Gastroesophageal sphincter (tissue), 4 donors: ENCODE results near the gene FCMR. TPM values are rescaled to one million over a fixed set of nuclear protein-coding genes. Genes with fewer than 3 reads are reported as not detected.

Experiments
- ATAC-seq: fragments of 150-250 bp; one replicate; pipeline ENCODE4 v1.9.1; 2016; ENCODE audit warnings: mild to moderate bottlenecking, moderate library complexity
- H3K27ac ChIP-seq, 4 donors: fragments of 200-600 bp; sonication (generic) in 3 of 4; 1 replicate in 3 of 4; 2 replicates in 1 of 4; pipeline ENCODE4 v1.5.1; 2016 to 2019
- H3K27me3 ChIP-seq: fragments of 200-600 bp; sonication (generic); one replicate; pipeline ENCODE4 v1.5.1; 2019
- H3K36me3 ChIP-seq, 2 donors: fragments of 200-600 bp; sonication (generic); one replicate each; pipeline ENCODE4 v1.5.1; 2019; ENCODE audit warnings: control low read depth in 1 of 2
- H3K4me1 ChIP-seq, 3 donors: fragments of 200-600 bp; sonication (generic); 1 replicate in 2 of 3; 2 replicates in 1 of 3; pipeline ENCODE4 v1.5.1; 2016 to 2019; ENCODE audit warnings: control low read depth in 2 of 3
- H3K4me3 ChIP-seq, 2 donors: fragments of 200-600 bp; sonication (generic); one replicate each; pipeline ENCODE4 v1.5.1; 2019; ENCODE audit warnings: mild to moderate bottlenecking in 1 of 2, moderate library complexity in 1 of 2
- H3K9me3 ChIP-seq, 3 donors: fragments of 200-600 bp; sonication (generic); one replicate each; pipeline ENCODE4 v1.5.1; 2017 to 2019; ENCODE audit warnings: control low read depth in 2 of 3
- CTCF ChIP-seq, 4 experiments: fragments of 200-600 bp in 2 of 4; fragments of 450-650 bp in 2 of 4; sonication (generic) in 1 of 4; IDR thresholded peaks; one replicate each; pipeline ENCODE4 v1.5.1; 2017 to 2019; ENCODE audit warnings: antibody characterized with exemption in 4 of 4, mild to moderate bottlenecking in 2 of 4, moderate library complexity in 2 of 4
- EP300 ChIP-seq: sonication (generic); formaldehyde crosslinking; IDR thresholded peaks from one replicate; pipeline ENCODE4 v1.6.1; 2017; ENCODE audit warnings: antibody characterized with exemption, mild to moderate bottlenecking
- POLR2A ChIP-seq, 2 donors: fragments of 450-650 bp; IDR thresholded peaks; one replicate each; pipeline ENCODE4 v1.6.1; 2017; ENCODE audit warnings: antibody characterized with exemption in 2 of 2, mild to moderate bottlenecking in 2 of 2, moderate library complexity in 1 of 2
- POLR2AphosphoS5 ChIP-seq: sonication (generic); formaldehyde crosslinking; IDR thresholded peaks from one replicate; pipeline ENCODE4 v1.6.1; 2017; ENCODE audit warnings: antibody characterized with exemption
- WGBS, 2 donors: methylation state at CpG; one replicate each; pipeline ENCODE4 v1.1.5; 2018; ENCODE audit warnings: low coverage in 1 of 2; 5-methylcytosine and 5-hydroxymethylcytosine counted together
- total RNA-seq, 4 donors: library from RNA; depleted of rRNA; stranded (reverse); fragments of >200 nt; gene quantifications; one replicate each; pipeline ENCODE4 v1.1.0, GENCODE V29; 2016

Gene FCMR
- total RNA-seq, 4 donors from 2014 or later, result 1.0 to 4.1 (median 1.6) TPM; not detected in 1

DNA sequence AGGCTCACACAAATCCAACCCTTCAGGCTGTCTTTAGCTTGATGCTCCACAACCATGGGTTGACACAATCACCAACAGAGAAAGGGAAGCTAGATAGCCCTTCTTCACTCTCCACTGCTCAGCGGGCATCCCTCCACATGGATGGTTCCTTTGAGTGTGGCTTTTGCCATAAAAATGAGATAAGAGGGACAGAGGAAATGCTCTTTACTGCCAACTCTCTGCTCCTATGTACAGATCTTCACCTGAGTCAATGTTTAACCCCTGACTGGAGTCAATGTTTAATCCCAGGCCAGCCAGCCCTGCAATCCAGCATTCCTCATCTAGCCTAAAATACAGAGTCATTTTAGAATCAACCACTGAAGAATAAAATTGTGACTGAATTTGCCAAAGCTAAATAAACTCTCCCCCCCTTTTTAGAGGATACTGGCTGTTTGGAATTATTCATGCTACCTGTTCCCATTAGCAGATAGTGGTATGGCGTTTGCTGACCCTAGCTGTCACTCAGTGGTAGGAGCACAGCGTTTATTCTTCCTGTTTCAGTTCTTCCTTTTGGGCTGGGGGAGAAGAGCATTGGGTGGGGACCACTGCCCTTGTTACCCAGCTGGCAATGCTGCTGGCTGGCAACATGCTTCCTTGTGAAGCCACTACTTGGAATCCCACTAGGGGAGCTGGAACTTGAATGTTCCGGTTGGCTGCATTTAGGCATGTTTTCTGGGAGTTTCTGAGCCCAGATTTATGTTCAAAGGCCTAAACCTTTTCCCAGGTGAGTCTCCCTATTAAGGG is 29.8 kb upstream of the FCMR start:
- no peak for TF ChIP-seq POLR2AphosphoS5
- no peak for TF ChIP-seq POLR2A (IDR thresholded peaks at IDR 0.05)
- no peak for TF ChIP-seq EP300
- TF ChIP-seq CTCF (IDR thresholded peaks at IDR 0.05), result no peak
- no peak for ATAC-seq
- Histone ChIP-seq H3K9me3 (peaks cover 0 to 11% (median 0%) of the 10 kb centered on the region in 3 donors), H3K4me3 (no peak overlapping the region), H3K27me3 (peaks cover 14% of the 10 kb centered on the region), H3K27ac (no peak overlapping the region), H3K4me1 (no peaks in the 10 kb centered on the region), H3K36me3 (no peaks in the 10 kb centered on the region)
- WGBS, 2 donors, result 60 to 80% methylated on average over 1 to 3 of the region's 4 CpGs

DNA sequence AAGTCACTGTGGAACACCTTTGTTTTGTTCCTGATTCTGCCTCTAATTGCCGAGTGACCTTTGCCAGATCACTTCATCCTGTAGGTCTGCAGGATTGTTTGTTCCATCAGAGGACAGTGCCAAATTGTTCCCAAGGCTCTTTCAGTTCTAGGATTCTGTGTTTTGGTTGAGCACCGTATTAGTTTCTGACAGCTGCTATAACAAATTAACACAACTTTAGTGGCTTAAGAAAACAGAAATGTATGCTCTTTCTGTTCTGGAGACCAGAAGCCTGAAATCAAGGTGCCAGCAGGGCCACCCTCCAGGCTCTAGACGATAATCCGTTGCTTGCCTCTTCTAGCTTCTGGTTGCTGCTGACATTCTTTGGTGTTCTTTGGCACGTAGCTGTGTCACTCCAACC is 27.9 kb upstream of the FCMR start:
- no peak for ATAC-seq
- TF ChIP-seq EP300 (no peak), POLR2A (IDR thresholded peaks at IDR 0.05) (no peak), POLR2AphosphoS5 (no peak), CTCF (IDR thresholded peaks at IDR 0.05) (no peak)
- 83 to 90% methylated on average over 3 to 5 of the region's 5 CpGs for WGBS, 2 donors

DNA sequence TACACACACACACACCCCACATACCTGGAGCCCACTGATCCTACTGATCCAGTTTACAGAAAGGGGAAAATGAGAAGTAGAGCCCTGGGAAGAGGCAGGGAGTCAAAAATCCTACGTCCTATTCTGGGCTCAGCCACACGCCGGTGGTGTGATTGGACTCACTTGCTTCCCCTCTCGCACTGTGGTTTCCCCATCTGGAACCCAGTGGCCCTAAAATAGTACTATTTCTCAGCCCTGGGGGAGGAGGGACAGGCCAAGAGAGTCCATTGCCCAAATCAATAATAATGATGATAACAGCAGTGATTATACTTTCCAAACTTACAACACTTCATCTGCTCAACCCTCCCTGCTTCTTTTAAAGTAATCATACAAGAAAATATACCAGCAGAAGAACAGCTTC is 27.5 kb upstream of the FCMR start:
- TF ChIP-seq POLR2AphosphoS5, result no peak
- no peak for TF ChIP-seq POLR2A (IDR thresholded peaks at IDR 0.05)
- no peak for TF ChIP-seq CTCF (IDR thresholded peaks at IDR 0.05)
- TF ChIP-seq EP300, result no peak
- no peak overlapping the region for H3K4me3 ChIP-seq
- H3K27ac ChIP-seq, result no peak overlapping the region
- peaks cover 0 to 11% (median 0%) of the 10 kb centered on the region in 3 donors for H3K9me3 ChIP-seq
- H3K4me1 ChIP-seq, result no peaks in the 10 kb centered on the region
- WGBS, 2 donors, result 33 to 64% methylated on average over 1 to 4 of the region's 4 CpGs
- H3K36me3 ChIP-seq, result no peaks in the 10 kb centered on the region
- no peak for ATAC-seq
- peaks cover 19% of the 10 kb centered on the region for H3K27me3 ChIP-seq

More for the DNA sequence above, 27.9 kb upstream of the FCMR start:
- no peak overlapping the region for H3K27ac ChIP-seq
- H3K9me3 ChIP-seq, result peaks cover 0 to 11% (median 0%) of the 10 kb centered on the region in 3 donors
- peaks cover 19% of the 10 kb centered on the region for H3K27me3 ChIP-seq
- no peaks in the 10 kb centered on the region for H3K4me1 ChIP-seq
- H3K36me3 ChIP-seq, result no peaks in the 10 kb centered on the region
- H3K4me3 ChIP-seq, result no peak overlapping the region

GRCh38 chr1:206947255-206947654 is 25.5 kb upstream of the FCMR start:
- TF ChIP-seq EP300 (no peak), POLR2A (IDR thresholded peaks at IDR 0.05) (no peak), CTCF (IDR thresholded peaks at IDR 0.05) (no peak), POLR2AphosphoS5 (no peak)
- H3K4me1 ChIP-seq, result no peaks in the 10 kb centered on the region
- H3K27me3 ChIP-seq, result peaks cover 19% of the 10 kb centered on the region
- peaks cover 0 to 11% (median 0%) of the 10 kb centered on the region in 3 donors for H3K9me3 ChIP-seq
- H3K27ac ChIP-seq, result no peak overlapping the region
- ATAC-seq, result no peak
- 65 to 71% methylated on average over 1 to 3 of the region's 3 CpGs for WGBS, 2 donors
- H3K36me3 ChIP-seq, result no peaks in the 10 kb centered on the region
- H3K4me3 ChIP-seq, result no peak overlapping the region

DNA sequence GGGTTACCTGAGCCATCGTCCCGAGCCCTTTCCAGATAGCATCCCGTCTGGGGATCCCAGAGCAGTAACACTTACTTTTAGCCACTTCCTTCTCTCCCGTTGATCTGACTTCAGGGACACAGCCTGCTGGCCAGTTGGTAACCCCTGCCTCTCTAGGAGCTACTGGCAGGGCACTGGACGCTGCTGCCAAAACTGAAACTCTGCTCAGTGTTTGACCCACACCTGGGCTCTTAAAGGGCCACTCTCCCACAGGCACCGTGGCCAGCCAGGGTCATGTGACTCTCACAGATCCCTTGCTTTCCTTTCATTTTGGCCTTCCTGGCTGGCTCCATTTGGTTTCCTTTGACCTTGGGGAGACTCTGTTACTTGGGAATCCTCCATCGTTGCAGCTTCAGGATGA is 24.5 kb upstream of the FCMR start, which contains the start of gene PIGR:
PIGR (minus strand) TSS at position 206 of the 400 bp plus-strand sequence. CDS start 5,935 bp downstream, outside the sequence.
- Histone ChIP-seq H3K36me3 (no peaks in the 10 kb centered on the region), H3K4me1 (no peaks in the 10 kb centered on the region), H3K9me3 (peaks cover 0 to 11% (median 0%) of the 10 kb centered on the region in 3 donors), H3K27me3 (peaks cover 19% of the 10 kb centered on the region), H3K27ac (no peak within 1 kb of the TSS), H3K4me3 (no peak within 1 kb of the TSS)
- WGBS, 2 donors, result 34 to 43% methylated on average over 4 to 5 of the region's 7 CpGs
- ATAC-seq, result no peak
- TF ChIP-seq CTCF (IDR thresholded peaks at IDR 0.05) (no peak), POLR2AphosphoS5 (no peak)
